BJ (cell line): ENCODE results near the gene SMYD3. TPM values are rescaled to one million over a fixed set of nuclear protein-coding genes. Genes with fewer than 3 reads are reported as not detected.
A peak's percentile ranks its signal among the peaks of the same experiment; 100 is the strongest.

Experiments
- CTCF ChIA-PET: fragments of 350-600 bp; formaldehyde crosslinking; extraction: SDS; loops from one replicate; lab custom pipeline; 2021; ENCODE audit warnings: antibody characterized with exemption, inconsistent platforms; lab: Yijun Ruan, JAX
- POLR2A ChIA-PET: fragments of 300-600 bp; sonication (Branson Sonifier 250); formaldehyde crosslinking; extraction: SDS; loops from one replicate; lab custom pipeline; 2021; ENCODE audit warnings: antibody characterized with exemption; lab: Charles Lee
- DNase-seq: peaks from one replicate; pipeline ENCODE4 v3.0.0-alpha.2; 2011; ENCODE audit warnings: low read depth
- H3K27me3 ChIP-seq: 2 replicates; pipeline ENCODE4 v1.6.0; 2011; ENCODE audit warnings: low read length; ENCODE audit not compliant: control insufficient read depth, insufficient read depth
- H3K36me3 ChIP-seq: 2 replicates; pipeline ENCODE4 v1.5.1; 2011; ENCODE audit warnings: low read length; ENCODE audit not compliant: control insufficient read depth, insufficient read depth
- H3K4me3 ChIP-seq: 2 replicates; pipeline ENCODE4 v1.5.1; 2011; ENCODE audit warnings: low read depth, mild to moderate bottlenecking, control low read depth, low read length
- CTCF ChIP-seq: IDR thresholded peaks from 2 replicates; pipeline ENCODE4 v1.5.1; 2011; ENCODE audit warnings: low read depth, mild to moderate bottlenecking, control low read depth, inconsistent platforms, low read length, moderate library complexity; ENCODE audit not compliant: insufficient read depth
- polyA plus RNA-seq: library from polyadenylated mRNA; depleted of rRNA; stranded (reverse); fragments of >200 nt; gene quantifications from 2 replicates; pipeline ENCODE4 v1.2.3, GENCODE V29; 2011

SMYD3 gene
- polyA plus RNA-seq, 1 experiment, result 26.1 TPM

GRCh38 chr1:246012341-246012740 is 494.7 kb downstream of the SMYD3 start:
- no peaks in the 10 kb centered on the region for H3K36me3 ChIP-seq
- DNase-seq, result no peak
- CTCF ChIA-PET, result interaction anchor here (0.9 to 2.6 kb wide), 7 partner anchors 8 to 480 kb away, joined by 3 to 15 read pairs (median 6); no protein-coding TSS in a partner anchor
- H3K27me3 ChIP-seq, result no peaks in the 10 kb centered on the region
- TF ChIP-seq CTCF, result peak; percentile 63
- POLR2A ChIA-PET, result no interaction called here
- no peak overlapping the region for H3K4me3 ChIP-seq

DNA sequence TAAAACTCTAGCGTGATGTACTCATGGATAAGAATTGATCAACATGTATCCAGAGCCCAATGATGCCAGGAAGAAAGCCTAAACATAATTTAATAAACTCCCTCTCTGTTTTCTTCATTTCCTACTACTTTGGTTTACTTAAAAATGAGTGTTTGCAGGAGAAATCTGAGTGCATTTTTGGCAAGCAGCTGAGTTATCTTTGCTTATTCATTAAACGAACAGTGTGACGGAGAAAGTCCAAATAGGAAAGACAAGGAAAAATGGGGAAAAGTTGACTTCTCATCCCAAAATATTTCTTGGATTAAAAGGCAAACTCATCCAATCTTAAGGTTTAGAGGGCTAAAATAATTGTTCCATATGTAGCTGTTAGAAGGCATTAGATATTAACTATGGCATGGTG is 496.7 kb downstream of the SMYD3 start:
- ChIA-PET CTCF (interaction anchor here (1.1 to 2.6 kb wide), 5 partner anchors 226 to 857 kb away, joined by 3 to 15 read pairs (median 4); no protein-coding TSS in a partner anchor), POLR2A (no interaction called here)
- no peak for TF ChIP-seq CTCF
- no peaks in the 10 kb centered on the region for H3K36me3 ChIP-seq
- no peak for DNase-seq
- H3K27me3 ChIP-seq, result no peaks in the 10 kb centered on the region
- no peak overlapping the region for H3K4me3 ChIP-seq

GRCh38 chr1:246008363-246008831 is 498.7 kb downstream of the SMYD3 start:
- CTCF ChIA-PET, result interaction anchor here (1.2 to 1.4 kb wide), 2 partner anchors 443 to 484 kb away, joined by 3 read pairs; no protein-coding TSS in a partner anchor
- no peak overlapping the region for H3K4me3 ChIP-seq
- POLR2A ChIA-PET, result no interaction called here

GRCh38 chr1:246005067-246005466 is 502.0 kb downstream of the SMYD3 start:
- no peaks in the 10 kb centered on the region for H3K36me3 ChIP-seq
- no peak for TF ChIP-seq CTCF
- H3K4me3 ChIP-seq, result no peak overlapping the region
- POLR2A ChIA-PET, result interaction anchor here (0.6 kb wide), 1 partner anchor 35 kb away, joined by 6 read pairs; no protein-coding TSS in a partner anchor
- CTCF ChIA-PET, result interaction anchor here (0.7 to 2.7 kb wide), 5 partner anchors 146 to 852 kb away, joined by 3 to 18 read pairs (median 6); partner anchors contain the start of gene KIF26B
- H3K27me3 ChIP-seq, result no peaks in the 10 kb centered on the region
- DNase-seq, result peak; percentile 96

More at GRCh38 chr1:246008363-246008831, 498.7 kb downstream of the SMYD3 start:
- TF ChIP-seq CTCF, result no peak
- no peak for DNase-seq
- no peaks in the 10 kb centered on the region for H3K27me3 ChIP-seq
- no peaks in the 10 kb centered on the region for H3K36me3 ChIP-seq

- TF ChIP-seq CTCF, result no peak
- no peak for DNase-seq
- POLR2A ChIA-PET, result no interaction called here
- CTCF ChIA-PET, result interaction anchor here (1.0 to 2.7 kb wide), 5 partner anchors 131 to 855 kb away, joined by 3 to 18 read pairs (median 4); partner anchors contain the start of gene KIF26B
- no peaks in the 10 kb centered on the region for H3K27me3 ChIP-seq
- H3K36me3 ChIP-seq, result no peaks in the 10 kb centered on the region
- no peak overlapping the region for H3K4me3 ChIP-seq
Measured at GRCh38 chr1:246004301-246004700, 502.8 kb downstream of the SMYD3 start.
